Nephron progenitor cell (in vitro differentiated cells): Measurements from ENCODE around the gene FLII.
"Not testable (repeated sequence)": the region's sequence is repeated elsewhere in the genome, so short reads cannot be mapped to it uniquely, and the experiment has no call there.

Source experiments
- DNase-seq: peaks from one replicate; pipeline ENCODE4 v3.0.0; 2021
- H3K27ac Mint-ChIP-seq: 2 replicates; pipeline ENCODE4 v1.8.0; 2021; ENCODE audit warnings: mild to moderate bottlenecking, moderate library complexity, mixed read lengths
- H3K27me3 Mint-ChIP-seq: 2 replicates; pipeline ENCODE4 v1.8.0; 2021; ENCODE audit warnings: mild to moderate bottlenecking, low read depth, mixed read lengths; ENCODE audit not compliant: poor library complexity
- H3K36me3 Mint-ChIP-seq: 2 replicates; pipeline ENCODE4 v1.8.0; 2021; ENCODE audit warnings: low read depth, mixed read lengths
- H3K4me1 Mint-ChIP-seq: 2 replicates; pipeline ENCODE4 v1.8.0; 2021; ENCODE audit warnings: mixed read lengths
- H3K4me3 Mint-ChIP-seq: 2 replicates; pipeline ENCODE4 v1.8.0; 2021; ENCODE audit warnings: mild to moderate bottlenecking, moderate library complexity, mixed read lengths
- H3K9me3 Mint-ChIP-seq: 2 replicates; pipeline ENCODE4 v1.8.0; 2021; ENCODE audit warnings: mild to moderate bottlenecking, moderate library complexity, mixed read lengths
- TF ChIP-seq, protein P1 (sequence below): fragments of 200-600 bp; sonication (generic); IDR thresholded peaks from 2 replicates; pipeline ENCODE4 v1.5.0; 2021; ENCODE audit warnings: antibody characterized with exemption

Gene FLII

DNA sequence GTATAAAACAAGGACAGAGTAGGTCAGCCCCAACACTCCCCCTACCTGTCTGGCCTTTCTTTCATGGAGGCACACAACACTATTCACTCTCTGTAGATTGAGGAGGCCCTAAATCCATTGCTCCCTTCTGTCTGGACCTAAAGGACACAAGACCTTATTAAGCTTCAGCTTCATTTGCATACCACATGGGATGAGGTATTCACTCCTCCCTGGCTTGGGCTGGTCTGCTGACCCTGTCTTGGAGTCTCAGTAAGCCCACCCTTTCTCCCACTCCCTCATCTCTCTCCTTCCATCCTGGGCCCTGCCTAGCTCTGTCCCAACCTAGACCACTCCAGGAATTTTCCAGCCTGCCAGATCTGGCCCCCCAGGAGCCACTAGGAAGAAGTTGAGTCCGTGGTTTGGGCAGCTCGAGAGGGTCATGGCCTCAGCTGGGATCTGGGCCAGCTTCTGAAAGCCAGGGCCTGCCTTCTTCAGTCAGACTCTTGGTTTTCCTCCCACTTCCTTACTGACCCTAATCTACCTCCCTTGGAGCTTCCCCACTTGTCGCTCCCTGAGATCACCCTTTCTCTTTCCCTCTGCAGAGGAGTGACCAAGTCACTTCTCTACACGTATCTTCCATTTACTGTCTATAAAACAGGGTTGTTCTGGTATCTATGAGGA, 39.7 kb downstream of the FLII start:
- no peaks in the 10 kb centered on the region for H3K9me3 Mint-ChIP-seq
- TF ChIP-seq, protein P1, sequence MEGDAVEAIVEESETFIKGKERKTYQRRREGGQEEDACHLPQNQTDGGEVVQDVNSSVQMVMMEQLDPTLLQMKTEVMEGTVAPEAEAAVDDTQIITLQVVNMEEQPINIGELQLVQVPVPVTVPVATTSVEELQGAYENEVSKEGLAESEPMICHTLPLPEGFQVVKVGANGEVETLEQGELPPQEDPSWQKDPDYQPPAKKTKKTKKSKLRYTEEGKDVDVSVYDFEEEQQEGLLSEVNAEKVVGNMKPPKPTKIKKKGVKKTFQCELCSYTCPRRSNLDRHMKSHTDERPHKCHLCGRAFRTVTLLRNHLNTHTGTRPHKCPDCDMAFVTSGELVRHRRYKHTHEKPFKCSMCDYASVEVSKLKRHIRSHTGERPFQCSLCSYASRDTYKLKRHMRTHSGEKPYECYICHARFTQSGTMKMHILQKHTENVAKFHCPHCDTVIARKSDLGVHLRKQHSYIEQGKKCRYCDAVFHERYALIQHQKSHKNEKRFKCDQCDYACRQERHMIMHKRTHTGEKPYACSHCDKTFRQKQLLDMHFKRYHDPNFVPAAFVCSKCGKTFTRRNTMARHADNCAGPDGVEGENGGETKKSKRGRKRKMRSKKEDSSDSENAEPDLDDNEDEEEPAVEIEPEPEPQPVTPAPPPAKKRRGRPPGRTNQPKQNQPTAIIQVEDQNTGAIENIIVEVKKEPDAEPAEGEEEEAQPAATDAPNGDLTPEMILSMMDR = no peak
- H3K27me3 Mint-ChIP-seq = no peaks in the 10 kb centered on the region
- H3K36me3 Mint-ChIP-seq = no peaks in the 10 kb centered on the region
- H3K27ac Mint-ChIP-seq = peak overlapping the region; percentile 84
- no peak overlapping the region for H3K4me3 Mint-ChIP-seq
- DNase-seq = no peak
- H3K4me1 Mint-ChIP-seq = peaks cover 21% of the 10 kb centered on the region

DNA sequence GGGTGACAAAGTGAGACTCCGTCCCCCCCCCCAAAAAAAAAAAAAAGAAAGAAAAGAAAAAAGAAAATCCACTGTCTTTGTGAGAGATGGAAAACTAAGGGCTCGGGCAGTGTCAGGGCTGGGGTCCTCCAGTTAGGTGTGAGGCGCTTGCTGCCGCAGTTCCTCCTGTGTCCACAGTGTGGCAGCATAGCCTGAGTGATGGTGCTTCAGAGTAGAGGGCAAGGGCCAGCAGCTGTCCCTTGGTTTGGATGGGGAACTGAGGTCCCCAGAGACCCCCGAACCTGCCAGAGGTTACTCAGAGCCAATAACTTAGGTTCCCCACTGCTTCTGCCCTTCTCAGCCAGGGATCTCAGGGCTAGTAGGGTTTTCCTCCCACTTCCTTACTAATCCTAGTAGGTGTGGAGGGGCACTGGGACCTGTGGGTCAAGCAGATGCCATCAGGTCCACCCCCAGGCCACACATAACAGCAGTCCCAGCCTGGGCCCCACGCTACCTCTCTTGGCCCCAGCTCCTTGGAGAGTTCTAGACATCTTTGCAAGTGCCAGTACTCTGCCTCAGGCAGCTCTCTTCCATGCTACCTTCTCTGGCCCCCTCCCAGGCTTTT, 41.0 kb downstream of the FLII start:
- Mint-ChIP-seq H3K9me3 (no peaks in the 10 kb centered on the region), H3K27me3 (no peaks in the 10 kb centered on the region), H3K36me3 (no peaks in the 10 kb centered on the region), H3K4me3 (no peak overlapping the region), H3K4me1 (peaks cover 21% of the 10 kb centered on the region), H3K27ac (no peak overlapping the region)
- DNase-seq = peak; percentile 90
- TF ChIP-seq, protein P1 = peak; percentile 93

DNA sequence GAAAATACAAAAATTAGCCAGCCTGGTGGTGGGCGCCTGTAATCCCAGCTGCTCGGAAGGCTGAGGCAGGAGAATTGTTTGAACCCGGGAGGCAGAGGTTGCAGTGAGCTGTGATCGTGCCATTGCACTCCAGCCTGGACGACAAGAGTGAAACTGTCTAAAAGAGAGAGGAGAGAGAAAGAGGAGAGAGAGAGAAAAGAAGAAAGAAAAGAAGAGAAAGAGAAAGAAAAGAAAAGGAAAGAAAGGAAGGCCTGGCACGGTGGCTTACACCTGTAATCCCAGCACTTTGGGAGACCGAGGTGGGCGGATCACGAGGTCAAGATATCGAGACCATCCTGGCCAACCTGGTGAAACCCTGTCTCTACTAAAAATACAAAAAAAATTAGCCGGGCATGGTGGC, 41.6 kb downstream of the FLII start:
- H3K36me3 Mint-ChIP-seq, H3K9me3 Mint-ChIP-seq, H3K27ac Mint-ChIP-seq: not testable (repeated sequence)

DNA sequence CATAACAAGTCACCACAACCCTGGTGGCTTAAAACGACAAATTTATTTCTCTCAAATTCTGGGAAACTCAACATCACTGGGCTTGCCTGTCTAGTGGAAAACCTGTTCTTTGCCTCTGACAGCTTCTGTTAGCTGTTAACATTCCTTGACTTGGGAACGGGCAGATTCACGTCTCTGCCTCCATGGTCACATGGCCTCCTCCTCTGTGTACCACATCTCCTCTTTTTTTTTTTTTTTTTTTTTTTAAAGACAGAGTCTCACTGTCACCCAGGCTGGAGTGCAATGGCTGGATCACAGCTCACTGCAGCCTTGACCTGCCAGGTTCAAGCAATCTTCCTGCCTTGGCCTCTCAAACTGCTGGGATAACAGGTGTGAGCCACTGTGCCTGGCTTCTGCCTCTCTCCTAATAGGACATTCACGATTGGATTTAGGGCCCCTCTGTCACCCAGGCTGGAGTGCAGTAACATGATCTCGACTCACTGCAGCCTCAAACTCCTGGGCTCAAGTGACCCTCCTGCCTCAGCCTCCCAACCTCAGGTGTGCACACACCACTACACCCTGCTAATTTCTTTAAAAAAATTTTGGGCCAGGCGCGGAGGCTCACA, 44.8 kb downstream of the FLII start:
- H3K4me3 Mint-ChIP-seq = no peak overlapping the region
- no peaks in the 10 kb centered on the region for H3K9me3 Mint-ChIP-seq
- TF ChIP-seq, protein P1 = no peak
- no peak for DNase-seq
- H3K27ac Mint-ChIP-seq = no peak overlapping the region
- peaks cover 14% of the 10 kb centered on the region for H3K4me1 Mint-ChIP-seq
- peaks cover 19% of the 10 kb centered on the region for H3K36me3 Mint-ChIP-seq
- peaks cover 2% of the 10 kb centered on the region for H3K27me3 Mint-ChIP-seq

More for the DNA sequence above, 41.6 kb downstream of the FLII start:
- H3K27me3 Mint-ChIP-seq, DNase-seq, H3K4me3 Mint-ChIP-seq: not testable (repeated sequence)
- peaks cover 21% of the 10 kb centered on the region for H3K4me1 Mint-ChIP-seq

DNA sequence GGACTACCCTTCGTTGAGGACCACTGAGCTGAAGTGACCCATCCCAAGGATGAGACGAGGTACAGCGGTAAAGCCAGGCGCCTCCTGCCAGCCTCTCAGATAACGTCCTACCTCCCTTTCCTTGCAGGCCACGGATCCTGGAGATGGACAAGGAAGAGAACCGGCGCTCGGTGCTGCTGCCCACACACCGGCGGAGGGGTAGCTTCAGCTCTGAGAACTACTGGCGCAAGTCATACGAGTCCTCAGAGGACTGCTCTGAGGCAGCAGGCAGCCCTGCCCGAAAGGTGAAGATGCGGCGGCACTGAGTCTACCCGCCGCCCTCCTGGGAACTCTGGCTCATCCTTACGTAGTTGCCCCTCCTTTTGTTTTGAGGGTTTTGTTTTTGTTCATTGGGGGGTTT, 50.4 kb downstream of the FLII start:
- H3K27me3 Mint-ChIP-seq = peaks cover 3% of the 10 kb centered on the region
- peaks cover 43% of the 10 kb centered on the region for H3K36me3 Mint-ChIP-seq
- no peak for DNase-seq
- no peaks in the 10 kb centered on the region for H3K9me3 Mint-ChIP-seq
- no peak overlapping the region for H3K4me3 Mint-ChIP-seq
- TF ChIP-seq, protein P1 = no peak
- H3K4me1 Mint-ChIP-seq = peaks cover 4% of the 10 kb centered on the region
- H3K27ac Mint-ChIP-seq = peak overlapping the region; percentile 74

DNA sequence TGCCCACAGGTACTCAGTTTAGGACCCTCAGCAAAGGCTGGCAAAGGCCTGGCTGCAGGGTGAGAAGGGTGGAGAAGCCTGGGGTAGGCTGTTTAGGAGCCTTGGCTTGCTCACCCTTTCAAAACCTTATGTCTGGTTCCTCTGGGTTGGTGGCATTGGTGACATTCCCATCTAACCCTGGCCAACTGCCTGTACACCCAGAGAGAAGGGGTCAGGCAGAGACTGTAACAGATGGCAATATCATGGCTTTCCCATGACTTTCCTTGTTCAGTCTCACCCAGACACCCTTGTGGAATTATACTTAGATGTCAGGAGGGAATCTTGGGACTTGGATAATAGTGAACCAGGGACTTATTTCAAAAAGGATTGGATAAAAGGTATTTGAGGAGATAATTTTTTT, 51.6 kb downstream of the FLII start:
- peaks cover 47% of the 10 kb centered on the region for H3K36me3 Mint-ChIP-seq
- H3K27ac Mint-ChIP-seq = peak overlapping the region; percentile 74
- no peaks in the 10 kb centered on the region for H3K9me3 Mint-ChIP-seq
- DNase-seq = no peak
- TF ChIP-seq, protein P1 = no peak
- H3K4me3 Mint-ChIP-seq = no peak overlapping the region
- peaks cover 4% of the 10 kb centered on the region for H3K4me1 Mint-ChIP-seq
- H3K27me3 Mint-ChIP-seq = peaks cover 3% of the 10 kb centered on the region
